ENCODE measurements around the gene DGAT2L6.

Gene DGAT2L6

GRCh38 chrX:70176938-70177533 lies at the start of gene DGAT2L6:
TSS of gene DGAT2L6 (plus strand) at chrX:70177483. CDS start at chrX:70177583, 100 bp downstream.
- ATAC-seq = no peak

- ATAC-seq = no peak
These were observed 49.2 kb upstream of the DGAT2L6 start for GRCh38 chrX:70128071-70128470.

GRCh38 chrX:70129816-70130215 lies 47.5 kb upstream of the DGAT2L6 start:
- ATAC-seq = no peak

- ATAC-seq = no peak
These were observed 45.1 kb upstream of the DGAT2L6 start for GRCh38 chrX:70132224-70132623.

GRCh38 chrX:70132877-70133302 lies 44.4 kb upstream of the DGAT2L6 start:
- ATAC-seq = peak; percentile 85 to 88

- ATAC-seq = peak; percentile 79 to 82
These were observed 43.8 kb upstream of the DGAT2L6 start, which contains the start of gene IGBP1 for GRCh38 chrX:70133303-70134115. TSS of gene IGBP1 (plus strand) at chrX:70133447. CDS start at chrX:70133948, 501 bp downstream.

GRCh38 chrX:70134116-70134477 lies 43.2 kb upstream of the DGAT2L6 start:
- ATAC-seq = peak in 1 of 2 donors; percentile 4

GRCh38 chrX:70138622-70139021 lies 38.7 kb upstream of the DGAT2L6 start:
- ATAC-seq = no peak

- no peak for ATAC-seq
These were observed 37.5 kb upstream of the DGAT2L6 start for GRCh38 chrX:70139736-70140135.

- ATAC-seq = no peak
These were observed 35.9 kb upstream of the DGAT2L6 start for GRCh38 chrX:70141373-70141772.

- no peak for ATAC-seq
These were observed 10.4 kb upstream of the DGAT2L6 start for GRCh38 chrX:70166601-70167590.

GRCh38 chrX:70168238-70169188 lies 8.8 kb upstream of the DGAT2L6 start:
- no peak for ATAC-seq

GRCh38 chrX:70169281-70169680 lies 8.0 kb upstream of the DGAT2L6 start:
- no peak for ATAC-seq

- no peak for ATAC-seq
These were observed 5.7 kb upstream of the DGAT2L6 start for GRCh38 chrX:70171624-70172023.

GRCh38 chrX:70172221-70172620 lies 5.1 kb upstream of the DGAT2L6 start:
- ATAC-seq = no peak

- no peak for ATAC-seq
These were observed 4.3 kb upstream of the DGAT2L6 start for GRCh38 chrX:70172964-70173363.

GRCh38 chrX:70174754-70175153 lies 2.5 kb upstream of the DGAT2L6 start:
- no peak for ATAC-seq

- ATAC-seq = no peak
These were observed 1.9 kb upstream of the DGAT2L6 start for GRCh38 chrX:70175338-70175737.

- ATAC-seq = no peak
These were observed 5.8 kb downstream of the DGAT2L6 start for GRCh38 chrX:70183091-70183490.

GRCh38 chrX:70190225-70190624 lies 12.9 kb downstream of the DGAT2L6 start:
- ATAC-seq = no peak

- peak; percentile 65 to 77 for ATAC-seq
These were observed 19.9 kb downstream of the DGAT2L6 start for GRCh38 chrX:70196961-70197720.
